ENCODE results near the gene CDH23.
"Not testable (repeated sequence)": the region's sequence is repeated elsewhere in the genome, so short reads cannot be mapped to it uniquely, and the experiment has no call there.

The CDH23 gene

DNA sequence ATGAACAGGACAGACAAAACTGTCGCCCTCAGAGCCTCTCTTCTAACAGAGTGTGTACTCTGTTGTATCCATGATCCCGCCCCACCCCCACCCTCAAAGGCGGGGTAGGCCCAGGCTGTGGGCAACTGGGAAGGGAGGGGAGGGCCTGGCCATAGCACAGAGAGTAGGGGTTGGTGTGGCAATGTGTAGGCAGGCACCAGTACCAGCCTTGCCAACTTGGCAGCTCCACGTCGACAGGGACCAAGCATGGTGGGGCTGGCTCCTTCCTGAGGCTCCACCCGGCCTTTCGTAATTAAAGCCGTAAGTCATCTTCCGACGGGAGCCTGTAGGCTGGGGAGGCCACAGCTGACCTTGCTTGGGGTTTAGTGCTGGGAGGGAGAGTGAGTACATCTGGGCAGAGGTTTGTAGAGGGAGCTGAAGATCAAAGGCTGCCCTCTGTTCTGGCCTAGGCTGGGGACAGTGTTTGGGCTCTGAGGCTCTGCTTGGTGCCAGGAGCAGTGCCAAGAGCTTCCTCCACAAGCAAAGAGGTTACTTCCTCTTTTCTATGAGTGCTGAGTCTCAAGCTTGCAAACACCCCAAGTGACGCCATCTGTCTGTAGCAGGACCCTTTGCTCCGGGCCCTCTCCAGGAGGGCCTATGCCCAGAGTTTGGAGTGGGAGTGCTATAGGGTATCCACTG lies 201.2 kb downstream of the CDH23 start:
- H3K4me3 ChIP-seq (ENCODE audit: low read length), result no peak overlapping the region
- TF ChIP-seq, protein P1, sequence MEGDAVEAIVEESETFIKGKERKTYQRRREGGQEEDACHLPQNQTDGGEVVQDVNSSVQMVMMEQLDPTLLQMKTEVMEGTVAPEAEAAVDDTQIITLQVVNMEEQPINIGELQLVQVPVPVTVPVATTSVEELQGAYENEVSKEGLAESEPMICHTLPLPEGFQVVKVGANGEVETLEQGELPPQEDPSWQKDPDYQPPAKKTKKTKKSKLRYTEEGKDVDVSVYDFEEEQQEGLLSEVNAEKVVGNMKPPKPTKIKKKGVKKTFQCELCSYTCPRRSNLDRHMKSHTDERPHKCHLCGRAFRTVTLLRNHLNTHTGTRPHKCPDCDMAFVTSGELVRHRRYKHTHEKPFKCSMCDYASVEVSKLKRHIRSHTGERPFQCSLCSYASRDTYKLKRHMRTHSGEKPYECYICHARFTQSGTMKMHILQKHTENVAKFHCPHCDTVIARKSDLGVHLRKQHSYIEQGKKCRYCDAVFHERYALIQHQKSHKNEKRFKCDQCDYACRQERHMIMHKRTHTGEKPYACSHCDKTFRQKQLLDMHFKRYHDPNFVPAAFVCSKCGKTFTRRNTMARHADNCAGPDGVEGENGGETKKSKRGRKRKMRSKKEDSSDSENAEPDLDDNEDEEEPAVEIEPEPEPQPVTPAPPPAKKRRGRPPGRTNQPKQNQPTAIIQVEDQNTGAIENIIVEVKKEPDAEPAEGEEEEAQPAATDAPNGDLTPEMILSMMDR (conservative IDR thresholded peaks at IDR 0.05; ENCODE audit: low read depth, low read length), result no peak
- DNase-seq (ENCODE audit: low read depth), result no peak

DNA sequence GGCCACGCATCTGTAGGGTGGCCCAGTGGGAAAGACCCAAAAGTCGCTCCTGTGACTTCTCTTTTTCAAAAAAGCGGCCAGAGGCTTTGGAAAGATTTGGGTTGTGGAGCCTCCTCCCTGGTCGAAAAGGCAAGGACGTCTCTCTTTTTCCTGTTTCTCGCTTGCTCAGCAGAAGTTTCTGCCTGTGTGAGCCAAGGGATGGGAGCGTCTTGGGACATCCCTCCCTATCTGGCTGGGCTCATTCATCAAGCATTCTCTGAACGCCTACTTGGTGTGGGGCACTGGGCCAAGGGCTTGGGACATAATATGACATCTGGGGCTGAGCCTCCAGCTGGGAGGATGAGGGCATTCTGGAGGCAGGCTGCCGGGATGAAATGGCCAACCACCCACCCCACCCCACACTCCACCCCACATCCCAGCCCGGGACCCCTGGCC lies 201.9 kb downstream of the CDH23 start:
- H3K4me3 ChIP-seq (ENCODE audit: low read length), result no peak overlapping the region
- TF ChIP-seq, protein P1 (conservative IDR thresholded peaks at IDR 0.05; ENCODE audit: low read depth, low read length), result no peak
- no peak for DNase-seq (ENCODE audit: low read depth)

DNA sequence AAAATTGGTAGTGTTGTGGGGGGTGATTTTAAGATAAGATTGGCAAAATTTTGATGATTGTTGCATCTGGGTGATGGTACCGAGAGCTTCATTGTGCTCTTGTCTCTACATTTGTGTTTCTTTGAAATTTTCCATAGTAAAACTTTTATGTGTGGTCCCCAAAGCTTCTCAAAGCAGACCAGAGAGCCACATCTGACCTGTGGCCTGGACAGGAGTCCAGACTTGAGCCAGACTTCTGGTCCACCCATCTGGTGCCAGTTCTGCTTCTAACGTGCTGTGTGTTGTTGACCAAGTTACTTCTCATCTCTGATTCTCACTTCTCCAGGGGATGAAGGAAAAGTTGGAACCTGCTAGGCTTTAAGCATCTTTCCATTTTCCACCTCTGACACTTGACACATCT lies 202.8 kb downstream of the CDH23 start:
- no peak for DNase-seq (ENCODE audit: low read depth)
- no peak overlapping the region for H3K4me3 ChIP-seq (ENCODE audit: low read length)
- TF ChIP-seq, protein P1 (conservative IDR thresholded peaks at IDR 0.05; ENCODE audit: low read depth, low read length), result no peak

DNA sequence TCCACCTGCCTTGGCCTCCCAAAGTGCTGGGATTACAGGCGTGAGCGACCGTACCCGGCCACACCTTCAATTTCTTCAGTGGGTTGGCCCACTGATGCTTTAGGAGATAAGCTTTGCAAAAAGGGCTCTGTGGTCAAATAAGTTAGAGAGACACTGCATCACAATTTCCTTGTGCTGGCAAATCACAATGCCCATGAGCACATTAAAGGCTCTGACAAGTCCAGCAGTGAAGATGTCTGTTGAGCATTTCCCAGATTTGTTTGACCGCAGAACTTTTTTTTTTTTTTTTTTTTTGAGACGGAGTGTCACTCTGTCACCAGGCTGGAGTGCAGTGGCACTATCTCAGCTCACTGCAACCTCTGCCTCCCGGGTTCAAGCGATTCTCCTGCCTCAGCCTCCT lies 203.5 kb downstream of the CDH23 start:
- not testable (repeated sequence) for H3K4me3 ChIP-seq (ENCODE audit: low read length)

DNA sequence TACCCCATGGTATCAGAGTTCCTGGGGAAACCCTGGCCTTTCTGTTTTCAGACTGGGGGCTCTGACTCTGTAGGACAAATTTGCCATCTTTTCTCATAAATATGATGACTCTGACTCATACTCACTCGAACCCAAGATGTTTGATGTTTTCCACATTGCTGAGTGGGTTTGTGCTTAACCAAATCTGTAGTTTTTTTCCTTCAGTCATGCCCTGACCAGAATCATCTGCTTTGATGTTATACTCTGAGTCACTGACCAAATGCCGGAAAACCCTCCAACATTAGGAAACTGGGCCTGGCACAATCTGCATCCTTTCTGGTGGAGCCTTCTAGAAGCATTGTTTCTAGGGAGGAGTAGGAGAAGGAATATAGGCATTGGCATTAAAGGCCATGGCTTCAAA lies 204.1 kb downstream of the CDH23 start:
- no peak for DNase-seq (ENCODE audit: low read depth)
- H3K4me3 ChIP-seq (ENCODE audit: low read length), result no peak overlapping the region
- TF ChIP-seq, protein P1 (conservative IDR thresholded peaks at IDR 0.05; ENCODE audit: low read depth, low read length), result no peak

More for the DNA sequence above, 203.5 kb downstream of the CDH23 start:
- DNase-seq (ENCODE audit: low read depth), result not testable (repeated sequence)

DNA sequence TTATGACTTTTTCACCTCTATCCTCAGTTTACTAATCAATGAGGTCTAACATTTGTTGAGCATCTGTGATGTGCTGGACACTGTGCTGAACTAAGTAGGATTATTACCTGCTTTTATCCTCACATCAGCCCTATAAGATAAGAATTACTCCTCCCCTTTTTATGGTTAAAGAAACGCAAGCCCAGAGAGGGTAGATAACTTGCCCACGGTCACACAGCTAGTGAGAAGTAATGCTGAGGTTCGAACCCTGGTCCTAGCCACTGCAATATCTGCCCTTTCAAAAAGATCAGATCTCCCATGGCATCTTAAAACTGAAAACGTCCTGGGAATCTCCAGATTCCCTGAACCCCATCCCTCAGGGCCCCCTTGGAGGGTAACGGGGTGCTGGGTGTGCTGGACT lies 204.6 kb downstream of the CDH23 start:
- TF ChIP-seq, protein P1 (conservative IDR thresholded peaks at IDR 0.05; ENCODE audit: low read depth, low read length), result no peak
- DNase-seq (ENCODE audit: low read depth), result no peak
- H3K4me3 ChIP-seq (ENCODE audit: low read length), result no peak overlapping the region

DNA sequence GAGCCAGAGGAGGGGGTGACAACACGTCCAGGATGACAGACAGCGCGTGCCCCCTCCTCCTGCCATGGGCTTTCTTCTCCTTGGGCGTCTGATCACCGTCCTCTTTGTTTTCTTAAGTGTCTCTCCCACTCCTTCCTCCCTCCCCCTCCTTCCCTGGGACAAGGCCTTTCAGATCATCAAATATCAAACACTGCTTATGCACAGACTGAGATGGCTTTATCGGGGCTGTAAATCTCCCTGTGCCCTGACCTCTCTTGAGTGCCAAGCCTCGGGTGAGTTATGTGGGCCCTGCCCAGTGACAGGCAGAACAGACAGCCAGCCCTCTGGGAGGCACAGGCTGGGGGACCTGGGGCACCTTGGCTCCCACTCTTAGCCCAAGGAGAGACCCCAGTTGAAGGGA lies 206.4 kb downstream of the CDH23 start:
- DNase-seq (ENCODE audit: low read depth), result no peak
- TF ChIP-seq, protein P1 (conservative IDR thresholded peaks at IDR 0.05; ENCODE audit: low read depth, low read length), result no peak
- H3K4me3 ChIP-seq (ENCODE audit: low read length), result no peak overlapping the region

Measured in retinal pigment epithelial cell (primary cell).